ENCODE measurements around the gene ZSWIM5.
"Not testable (repeated sequence)": the region's sequence is repeated elsewhere in the genome, so short reads cannot be mapped to it uniquely, and the experiment has no call there.

Gene ZSWIM5

GRCh38 chr1:45225598-45225997 is 19.2 kb upstream of the ZSWIM5 start:
- Histone ChIP-seq H3K9me3 (ENCODE audit: severe bottlenecking) (no peaks in the 10 kb centered on the region), H3K27ac (ENCODE audit: poor library complexity, severe bottlenecking) (no peak overlapping the region), H3K4me3 (ENCODE audit: severe bottlenecking) (no peak overlapping the region), H3K36me3 (ENCODE audit: low read depth) (no peaks in the 10 kb centered on the region), H3K27me3 (ENCODE audit: insufficient read depth, poor library complexity, severe bottlenecking) (peaks cover 4% of the 10 kb centered on the region), H3K4me1 (ENCODE audit: insufficient read depth, poor library complexity, severe bottlenecking) (no peaks in the 10 kb centered on the region)
- ATAC-seq (ENCODE audit: low read depth): no peak
- no peak for TF ChIP-seq CTCF (IDR thresholded peaks at IDR 0.05; ENCODE audit: poor library complexity, severe bottlenecking)
- DNase-seq (ENCODE audit: low spot score): no peak

GRCh38 chr1:45223710-45224109 is 17.3 kb upstream of the ZSWIM5 start:
- H3K4me1 ChIP-seq (ENCODE audit: insufficient read depth, poor library complexity, severe bottlenecking); ATAC-seq (ENCODE audit: low read depth); H3K27me3 ChIP-seq (ENCODE audit: insufficient read depth, poor library complexity, severe bottlenecking); H3K36me3 ChIP-seq (ENCODE audit: low read depth); H3K9me3 ChIP-seq (ENCODE audit: severe bottlenecking); H3K27ac ChIP-seq (ENCODE audit: poor library complexity, severe bottlenecking); H3K4me3 ChIP-seq (ENCODE audit: severe bottlenecking); DNase-seq (ENCODE audit: low spot score): not testable (repeated sequence)

- Histone ChIP-seq H3K27me3 (ENCODE audit: insufficient read depth, poor library complexity, severe bottlenecking) (peaks cover 4% of the 10 kb centered on the region), H3K4me1 (ENCODE audit: insufficient read depth, poor library complexity, severe bottlenecking) (no peaks in the 10 kb centered on the region), H3K9me3 (ENCODE audit: severe bottlenecking) (no peaks in the 10 kb centered on the region), H3K4me3 (ENCODE audit: severe bottlenecking) (no peak overlapping the region), H3K36me3 (ENCODE audit: low read depth) (no peaks in the 10 kb centered on the region), H3K27ac (ENCODE audit: poor library complexity, severe bottlenecking) (no peak overlapping the region)
- ATAC-seq (ENCODE audit: low read depth) (peak; percentile 48; the same call in 1 of the 3 replicates), DNase-seq (ENCODE audit: low spot score) (no peak)
- TF ChIP-seq CTCF (IDR thresholded peaks at IDR 0.05; ENCODE audit: poor library complexity, severe bottlenecking): no peak
Measured at GRCh38 chr1:45221716-45222115, 15.3 kb upstream of the ZSWIM5 start.

- DNase-seq (ENCODE audit: low spot score): no peak
- ATAC-seq (ENCODE audit: low read depth): no peak
- H3K9me3 ChIP-seq (ENCODE audit: severe bottlenecking): no peaks in the 10 kb centered on the region
- H3K27me3 ChIP-seq (ENCODE audit: insufficient read depth, poor library complexity, severe bottlenecking): peaks cover 4% of the 10 kb centered on the region
- no peaks in the 10 kb centered on the region for H3K36me3 ChIP-seq (ENCODE audit: low read depth)
- no peak for TF ChIP-seq CTCF (IDR thresholded peaks at IDR 0.05; ENCODE audit: poor library complexity, severe bottlenecking)
- no peak overlapping the region for H3K4me3 ChIP-seq (ENCODE audit: severe bottlenecking)
- H3K4me1 ChIP-seq (ENCODE audit: insufficient read depth, poor library complexity, severe bottlenecking): no peaks in the 10 kb centered on the region
- no peak overlapping the region for H3K27ac ChIP-seq (ENCODE audit: poor library complexity, severe bottlenecking)
Measured at GRCh38 chr1:45216861-45217260, 10.5 kb upstream of the ZSWIM5 start.

- no peak for TF ChIP-seq CTCF (IDR thresholded peaks at IDR 0.05; ENCODE audit: poor library complexity, severe bottlenecking)
- Histone ChIP-seq H3K36me3 (ENCODE audit: low read depth) (no peaks in the 10 kb centered on the region), H3K27me3 (ENCODE audit: insufficient read depth, poor library complexity, severe bottlenecking) (peaks cover 2% of the 10 kb centered on the region), H3K4me1 (ENCODE audit: insufficient read depth, poor library complexity, severe bottlenecking) (no peaks in the 10 kb centered on the region), H3K4me3 (ENCODE audit: severe bottlenecking) (no peak overlapping the region), H3K27ac (ENCODE audit: poor library complexity, severe bottlenecking) (no peak overlapping the region), H3K9me3 (ENCODE audit: severe bottlenecking) (no peaks in the 10 kb centered on the region)
- peak; percentile 68 for ATAC-seq (ENCODE audit: low read depth)
- DNase-seq (ENCODE audit: low spot score): no peak
Measured at GRCh38 chr1:45216200-45216541, 9.8 kb upstream of the ZSWIM5 start.

All from RWPE2 (cell line).